EH (cell line): Measurements from ENCODE around the gene EBLN2.

ENCODE experiments used
- DNase-seq: peaks from one replicate; pipeline ENCODE4 v3.0.0-alpha.2; 2015; ENCODE audit warnings: low read depth

Gene EBLN2

GRCh38 chr3:73060302-73060723 lies 1.1 kb upstream of the EBLN2 start:
- DNase-seq, result peak; percentile 59

- DNase-seq, result peak; percentile 34
These were observed 4.8 kb downstream of the EBLN2 start for GRCh38 chr3:73066243-73066642.

GRCh38 chr3:73068419-73068818 lies 7.0 kb downstream of the EBLN2 start:
- DNase-seq, result no peak

GRCh38 chr3:73069187-73069586 lies 7.7 kb downstream of the EBLN2 start:
- no peak for DNase-seq

GRCh38 chr3:73069775-73070444 lies 8.5 kb downstream of the EBLN2 start:
- no peak for DNase-seq

GRCh38 chr3:73070675-73071575 lies 9.5 kb downstream of the EBLN2 start:
- DNase-seq, result peak; percentile 72

- no peak for DNase-seq
These were observed 10.5 kb downstream of the EBLN2 start for GRCh38 chr3:73071952-73072351.

- no peak for DNase-seq
These were observed 11.2 kb downstream of the EBLN2 start for GRCh38 chr3:73072634-73073033.

- DNase-seq, result peak; percentile 35
These were observed 11.7 kb downstream of the EBLN2 start for GRCh38 chr3:73073091-73073707.

GRCh38 chr3:73074781-73075180 lies 13.3 kb downstream of the EBLN2 start:
- DNase-seq, result peak; percentile 28

GRCh38 chr3:73080216-73080966 lies 18.9 kb downstream of the EBLN2 start:
- DNase-seq, result no peak

GRCh38 chr3:73081140-73081539 lies 19.7 kb downstream of the EBLN2 start:
- no peak for DNase-seq

- no peak for DNase-seq
These were observed 22.7 kb downstream of the EBLN2 start for GRCh38 chr3:73084170-73084569.

GRCh38 chr3:73086071-73086494 lies 24.6 kb downstream of the EBLN2 start:
- peak; percentile 52 for DNase-seq

GRCh38 chr3:73094129-73094528 lies 32.7 kb downstream of the EBLN2 start:
- DNase-seq, result peak; percentile 43

- DNase-seq, result no peak
These were observed 33.5 kb downstream of the EBLN2 start for GRCh38 chr3:73094951-73095350.

GRCh38 chr3:73096169-73096568 lies 34.7 kb downstream of the EBLN2 start:
- DNase-seq, result no peak

- no peak for DNase-seq
These were observed 36.6 kb downstream of the EBLN2 start for GRCh38 chr3:73098026-73098425.

GRCh38 chr3:73098873-73099272 lies 37.4 kb downstream of the EBLN2 start:
- DNase-seq, result no peak

- DNase-seq, result peak; percentile 81
These were observed 39.5 kb downstream of the EBLN2 start for GRCh38 chr3:73100741-73101559.

GRCh38 chr3:73101881-73102280 lies 40.4 kb downstream of the EBLN2 start:
- no peak for DNase-seq
